Ishikawa (cell line): Measurements from ENCODE around the gene MRPS31.

ENCODE experiments used
- CEBPB ChIP-seq: IDR thresholded peaks from 2 replicates; pipeline ENCODE4 v1.6.1; 2012
- CREB1 ChIP-seq: IDR thresholded peaks from 2 replicates; pipeline ENCODE4 v1.6.1; 2012; ENCODE audit warnings: low read depth
- EGR1 ChIP-seq: IDR thresholded peaks from 2 replicates; pipeline ENCODE4 v1.6.1; 2012
- EP300 ChIP-seq: IDR thresholded peaks from 2 replicates; pipeline ENCODE4 v1.6.1; 2012; ENCODE audit warnings: borderline replicate concordance
- FOXM1 ChIP-seq: IDR thresholded peaks from 2 replicates; pipeline ENCODE4 v1.6.1; 2012; ENCODE audit warnings: low read depth, borderline replicate concordance
- MAX ChIP-seq: IDR thresholded peaks from 2 replicates; pipeline ENCODE4 v1.6.1; 2012
- NFIC ChIP-seq: IDR thresholded peaks from 2 replicates; pipeline ENCODE4 v1.6.1; 2012
- RAD21 ChIP-seq: IDR thresholded peaks from 2 replicates; pipeline ENCODE4 v1.6.1; 2012; ENCODE audit warnings: low read depth
- REST ChIP-seq: IDR thresholded peaks from 2 replicates; pipeline ENCODE4 v1.6.1; 2012; ENCODE audit warnings: low read depth, mild to moderate bottlenecking
- TAF1 ChIP-seq: IDR thresholded peaks from 2 replicates; pipeline ENCODE4 v1.6.1; 2012; ENCODE audit warnings: low read depth, mild to moderate bottlenecking
- TCF12 ChIP-seq: IDR thresholded peaks from 2 replicates; pipeline ENCODE4 v1.6.1; 2012; ENCODE audit warnings: low read depth
- TEAD4 ChIP-seq: IDR thresholded peaks from 2 replicates; pipeline ENCODE4 v1.6.1; 2012
- USF1 ChIP-seq: IDR thresholded peaks from 2 replicates; pipeline ENCODE4 v1.6.1; 2012
- YY1 ChIP-seq: IDR thresholded peaks from 2 replicates; pipeline ENCODE4 v1.6.1; 2012; ENCODE audit warnings: low read depth
- ZBTB7A ChIP-seq: IDR thresholded peaks from 2 replicates; pipeline ENCODE4 v1.6.1; 2012; ENCODE audit warnings: low read depth

The MRPS31 gene

GRCh38 chr13:40756042-40756441, 14.9 kb downstream of the MRPS31 start:
- TF ChIP-seq TCF12 (no peak), CEBPB (no peak), MAX (no peak), REST (no peak), ZBTB7A (no peak), YY1 (no peak), FOXM1 (no peak), TEAD4 (no peak), CREB1 (no peak), EP300 (no peak), EGR1 (no peak), NFIC (no peak), RAD21 (no peak), TAF1 (no peak)

- TF ChIP-seq YY1 (no peak), ZBTB7A (no peak), TEAD4 (no peak), EGR1 (no peak), TAF1 (no peak), USF1 (no peak), FOXM1 (no peak), NFIC (no peak), EP300 (no peak), REST (no peak), RAD21 (no peak), MAX (no peak), TCF12 (no peak), CEBPB (no peak)
Measured at GRCh38 chr13:40755082-40755700, 15.8 kb downstream of the MRPS31 start.

- TF ChIP-seq NFIC (no peak), FOXM1 (no peak), RAD21 (no peak), CREB1 (no peak), YY1 (no peak), EGR1 (no peak), USF1 (no peak), EP300 (no peak), CEBPB (no peak)
Measured at GRCh38 chr13:40749327-40749726, 21.7 kb downstream of the MRPS31 start.

- TF ChIP-seq USF1 = no peak
- no peak for TF ChIP-seq CEBPB
- no peak for TF ChIP-seq CREB1
- no peak for TF ChIP-seq YY1
- no peak for TF ChIP-seq TEAD4
Measured at GRCh38 chr13:40732658-40733057, 38.3 kb downstream of the MRPS31 start.

- no peak for TF ChIP-seq REST
Measured at GRCh38 chr13:40728595-40728994, 42.4 kb downstream of the MRPS31 start.
